ENCODE results near the gene SEZ6.

SEZ6 gene

DNA sequence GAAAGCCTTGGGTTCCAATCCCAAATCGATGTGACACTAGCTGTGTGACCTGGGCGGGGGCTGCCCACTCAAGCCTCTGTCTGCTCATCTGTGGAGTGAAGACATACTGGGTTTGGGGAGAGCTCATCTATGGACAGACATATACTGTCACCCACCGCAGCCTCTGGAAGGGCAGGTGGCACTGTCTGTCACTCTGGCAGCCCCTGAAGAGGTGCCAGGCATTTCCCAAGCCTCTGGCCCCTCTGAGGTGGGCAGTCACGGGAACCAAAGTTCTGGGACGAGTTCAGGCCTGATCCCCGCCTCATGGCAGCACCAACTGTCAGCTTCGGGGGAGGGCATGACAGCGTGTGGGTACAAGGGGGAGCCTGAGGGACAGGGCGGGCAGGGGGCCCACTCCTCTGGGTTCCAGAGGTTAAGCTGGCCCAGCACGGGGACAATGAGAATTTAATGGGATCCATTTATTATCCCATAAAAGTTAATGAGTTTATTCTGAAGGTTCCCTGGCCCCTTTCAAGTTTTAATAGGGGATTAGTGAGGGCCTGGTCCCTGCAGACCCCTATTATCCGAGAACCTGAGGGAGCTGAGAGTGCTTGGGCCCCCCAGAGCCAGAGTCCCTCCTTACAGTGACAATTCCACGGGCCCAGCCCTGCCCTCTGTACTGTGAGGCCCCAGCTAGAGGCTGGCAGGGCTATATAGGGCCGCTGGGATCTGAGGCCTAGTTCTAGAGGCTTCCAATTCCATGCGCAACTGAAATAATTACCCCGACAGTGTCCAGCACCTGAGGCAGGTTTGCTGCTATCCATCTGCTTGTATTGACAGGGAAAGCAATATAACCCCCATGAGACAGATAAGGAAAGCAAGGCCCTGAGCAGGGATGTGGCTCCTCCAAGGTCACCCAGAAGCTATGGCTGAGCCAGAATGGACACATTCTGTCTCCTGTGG lies 18.8 kb downstream of the SEZ6 start:
- H3K27me3 ChIP-seq (ENCODE audit: insufficient read depth, poor library complexity, severe bottlenecking) = no peaks in the 10 kb centered on the region
- no peak overlapping the region for H3K27ac ChIP-seq (ENCODE audit: poor library complexity, severe bottlenecking)
- no peaks in the 10 kb centered on the region for H3K4me1 ChIP-seq (ENCODE audit: insufficient read depth, poor library complexity, severe bottlenecking)
- H3K9me3 ChIP-seq (ENCODE audit: severe bottlenecking) = no peaks in the 10 kb centered on the region
- no peaks in the 10 kb centered on the region for H3K36me3 ChIP-seq (ENCODE audit: low read depth)
- TF ChIP-seq, protein P1, sequence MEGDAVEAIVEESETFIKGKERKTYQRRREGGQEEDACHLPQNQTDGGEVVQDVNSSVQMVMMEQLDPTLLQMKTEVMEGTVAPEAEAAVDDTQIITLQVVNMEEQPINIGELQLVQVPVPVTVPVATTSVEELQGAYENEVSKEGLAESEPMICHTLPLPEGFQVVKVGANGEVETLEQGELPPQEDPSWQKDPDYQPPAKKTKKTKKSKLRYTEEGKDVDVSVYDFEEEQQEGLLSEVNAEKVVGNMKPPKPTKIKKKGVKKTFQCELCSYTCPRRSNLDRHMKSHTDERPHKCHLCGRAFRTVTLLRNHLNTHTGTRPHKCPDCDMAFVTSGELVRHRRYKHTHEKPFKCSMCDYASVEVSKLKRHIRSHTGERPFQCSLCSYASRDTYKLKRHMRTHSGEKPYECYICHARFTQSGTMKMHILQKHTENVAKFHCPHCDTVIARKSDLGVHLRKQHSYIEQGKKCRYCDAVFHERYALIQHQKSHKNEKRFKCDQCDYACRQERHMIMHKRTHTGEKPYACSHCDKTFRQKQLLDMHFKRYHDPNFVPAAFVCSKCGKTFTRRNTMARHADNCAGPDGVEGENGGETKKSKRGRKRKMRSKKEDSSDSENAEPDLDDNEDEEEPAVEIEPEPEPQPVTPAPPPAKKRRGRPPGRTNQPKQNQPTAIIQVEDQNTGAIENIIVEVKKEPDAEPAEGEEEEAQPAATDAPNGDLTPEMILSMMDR (IDR thresholded peaks at IDR 0.05; ENCODE audit: poor library complexity, severe bottlenecking) = no peak
- no peak overlapping the region for H3K4me3 ChIP-seq (ENCODE audit: severe bottlenecking)
- ATAC-seq (ENCODE audit: low read depth) (no peak), DNase-seq (ENCODE audit: low spot score) (no peak)

DNA sequence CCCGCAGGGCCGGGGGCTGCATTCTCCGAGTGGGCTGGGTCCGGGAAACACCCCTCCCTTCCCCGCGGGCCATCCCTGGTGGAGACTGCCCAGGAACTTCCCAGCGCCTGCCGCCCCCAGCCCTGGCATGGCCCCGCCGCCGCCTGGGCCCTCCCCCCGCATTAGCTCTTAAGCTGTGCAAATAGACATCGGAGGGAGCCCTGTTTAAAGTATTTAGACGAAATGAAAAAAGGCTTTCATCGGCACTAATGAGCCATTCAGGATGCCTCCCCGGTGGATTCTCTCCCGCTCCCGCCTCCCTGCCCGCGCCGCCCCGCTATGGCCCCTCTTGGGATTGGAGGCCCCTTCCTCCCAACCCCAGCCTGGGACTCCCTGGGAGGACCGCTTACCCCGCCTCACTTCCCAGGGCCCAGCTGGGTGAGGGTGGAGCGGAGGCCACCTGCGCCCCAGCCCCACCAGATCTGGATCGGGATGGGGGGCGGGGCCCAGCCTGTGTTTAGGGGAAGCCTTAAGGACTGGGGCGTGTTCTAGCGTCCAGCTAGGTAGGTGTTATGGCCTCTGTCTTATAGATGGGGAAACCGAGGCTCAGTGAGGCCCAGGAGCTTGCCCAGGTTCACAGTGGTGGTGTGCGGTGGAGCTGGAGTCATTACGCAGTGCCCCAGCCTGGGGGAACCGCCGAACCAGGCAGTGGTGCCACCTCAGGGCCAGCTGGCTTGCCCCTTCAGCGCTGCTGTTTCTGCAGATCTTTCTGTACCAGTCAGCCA lies 19.7 kb downstream of the SEZ6 start:
- H3K27ac ChIP-seq (ENCODE audit: poor library complexity, severe bottlenecking) = no peak overlapping the region
- DNase-seq (ENCODE audit: low spot score) = no peak
- TF ChIP-seq, protein P1 (IDR thresholded peaks at IDR 0.05; ENCODE audit: poor library complexity, severe bottlenecking) = no peak

DNA sequence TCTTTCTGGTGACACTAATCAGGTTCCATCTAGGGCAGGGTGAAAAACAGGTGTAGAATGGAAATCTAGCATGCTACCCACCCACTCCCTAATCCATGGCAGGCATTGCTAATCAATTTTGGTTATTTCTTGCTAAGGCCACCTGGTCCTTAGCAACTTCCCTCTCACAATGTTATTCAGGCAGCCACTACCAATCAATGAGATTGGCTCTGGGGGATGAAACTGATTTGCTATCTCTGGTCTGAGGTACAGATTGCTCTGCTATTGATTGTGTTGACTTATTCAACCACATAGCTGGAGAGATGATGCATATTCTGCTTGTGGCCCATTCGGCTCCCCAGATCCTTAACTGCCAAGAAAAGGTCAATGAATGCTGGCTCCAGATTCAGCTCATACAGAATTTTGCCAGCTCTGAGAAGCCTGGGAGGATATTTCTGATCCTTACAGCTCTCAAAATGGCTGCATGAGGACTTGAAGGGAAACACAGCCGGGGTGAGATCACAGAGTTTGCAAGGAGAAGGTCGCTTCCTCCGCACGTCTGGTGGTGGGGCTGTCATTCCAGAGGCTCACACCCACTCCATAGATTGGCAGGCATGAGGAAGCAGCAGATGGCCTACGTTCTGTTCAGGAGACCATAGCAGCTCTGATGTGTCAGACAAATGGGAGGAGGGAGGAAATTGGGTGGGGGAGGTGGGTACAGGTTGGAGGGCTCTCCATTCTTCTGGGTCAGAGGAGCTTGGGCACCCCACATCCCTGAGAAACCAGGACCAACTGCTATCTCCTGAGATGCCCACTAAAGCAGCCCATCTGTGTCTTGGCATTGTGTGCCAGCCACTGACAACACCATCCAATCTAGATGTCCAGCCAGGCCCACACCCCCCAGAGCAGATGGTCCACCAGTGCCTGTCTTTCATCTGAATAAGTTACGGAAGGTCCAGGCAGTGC lies 22.3 kb downstream of the SEZ6 start:
- no peak overlapping the region for H3K27ac ChIP-seq (ENCODE audit: poor library complexity, severe bottlenecking)
- ATAC-seq (ENCODE audit: low read depth) = no peak
- H3K36me3 ChIP-seq (ENCODE audit: low read depth) = no peaks in the 10 kb centered on the region
- no peaks in the 10 kb centered on the region for H3K9me3 ChIP-seq (ENCODE audit: severe bottlenecking)
- DNase-seq (ENCODE audit: low spot score) = no peak
- no peaks in the 10 kb centered on the region for H3K27me3 ChIP-seq (ENCODE audit: insufficient read depth, poor library complexity, severe bottlenecking)
- no peak overlapping the region for H3K4me3 ChIP-seq (ENCODE audit: severe bottlenecking)
- TF ChIP-seq, protein P1 (IDR thresholded peaks at IDR 0.05; ENCODE audit: poor library complexity, severe bottlenecking) = no peak
- no peaks in the 10 kb centered on the region for H3K4me1 ChIP-seq (ENCODE audit: insufficient read depth, poor library complexity, severe bottlenecking)

More for the DNA sequence above, 19.7 kb downstream of the SEZ6 start:
- no peak for ATAC-seq (ENCODE audit: low read depth)
- Histone ChIP-seq H3K4me1 (ENCODE audit: insufficient read depth, poor library complexity, severe bottlenecking) (no peaks in the 10 kb centered on the region), H3K9me3 (ENCODE audit: severe bottlenecking) (no peaks in the 10 kb centered on the region), H3K27me3 (ENCODE audit: insufficient read depth, poor library complexity, severe bottlenecking) (no peaks in the 10 kb centered on the region), H3K4me3 (ENCODE audit: severe bottlenecking) (no peak overlapping the region), H3K36me3 (ENCODE audit: low read depth) (no peaks in the 10 kb centered on the region)

DNA sequence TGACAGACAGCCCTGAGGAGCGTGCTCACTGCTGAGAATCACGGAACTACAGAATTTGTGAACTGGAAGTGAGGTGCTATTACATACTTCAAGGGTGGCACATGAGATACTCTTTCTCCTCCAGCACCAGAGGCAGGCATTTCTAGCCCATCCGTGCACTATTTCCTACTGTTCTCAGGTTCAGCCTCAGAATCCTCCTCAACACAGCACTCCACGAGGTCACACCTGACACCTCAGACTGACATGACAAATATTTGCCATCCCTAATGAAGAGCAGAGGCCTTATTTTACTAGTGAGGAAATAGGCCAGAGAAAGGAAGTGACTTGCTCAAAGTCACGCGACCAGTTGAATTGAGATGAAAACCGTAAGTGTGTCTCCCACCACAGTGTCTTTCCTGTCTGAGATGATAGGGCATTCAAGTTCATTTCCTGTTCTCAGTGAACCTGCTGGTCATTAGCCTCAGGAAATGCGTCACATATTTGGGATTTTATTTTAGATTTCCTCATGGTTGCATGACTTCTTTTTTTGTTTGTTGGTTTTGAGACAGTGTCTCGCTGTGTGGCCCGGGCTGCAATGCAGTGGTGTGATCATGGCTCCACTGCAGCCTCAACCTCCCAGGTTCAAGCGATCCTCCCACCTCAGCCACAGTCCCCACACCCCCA lies 23.6 kb downstream of the SEZ6 start:
- no peaks in the 10 kb centered on the region for H3K36me3 ChIP-seq (ENCODE audit: low read depth)
- ATAC-seq (ENCODE audit: low read depth) (no peak), DNase-seq (ENCODE audit: low spot score) (no peak)
- no peaks in the 10 kb centered on the region for H3K9me3 ChIP-seq (ENCODE audit: severe bottlenecking)
- TF ChIP-seq, protein P1 (IDR thresholded peaks at IDR 0.05; ENCODE audit: poor library complexity, severe bottlenecking) = no peak
- no peak overlapping the region for H3K4me3 ChIP-seq (ENCODE audit: severe bottlenecking)
- no peak overlapping the region for H3K27ac ChIP-seq (ENCODE audit: poor library complexity, severe bottlenecking)
- no peaks in the 10 kb centered on the region for H3K4me1 ChIP-seq (ENCODE audit: insufficient read depth, poor library complexity, severe bottlenecking)
- H3K27me3 ChIP-seq (ENCODE audit: insufficient read depth, poor library complexity, severe bottlenecking) = no peaks in the 10 kb centered on the region

All from RWPE2 (cell line).